ENCODE measurements around the gene STC2. TPM values are rescaled to one million over a fixed set of nuclear protein-coding genes. Genes with fewer than 3 reads are reported as not detected.

The STC2 gene
- total RNA-seq, 1 experiment from 2014 or later, result 60.4 TPM

- CTCF ChIA-PET, result interaction anchor here (0.6 kb wide), 1 partner anchor 48 kb away, joined by 4 read pairs; no protein-coding TSS in a partner anchor
- Mint-ChIP-seq H3K4me1 (ENCODE audit: low read depth, unreplicated experiment) (no peaks in the 10 kb centered on the region), H3K9me3 (ENCODE audit: low read depth, unreplicated experiment) (peaks cover 3% of the 10 kb centered on the region), H3K27me3 (ENCODE audit: unreplicated experiment) (no peaks in the 10 kb centered on the region), H3K27ac (ENCODE audit: unreplicated experiment) (no peak overlapping the region), H3K4me3 (ENCODE audit: low read depth, unreplicated experiment) (no peak overlapping the region), H3K36me3 (ENCODE audit: insufficient read depth, unreplicated experiment) (peaks cover 51% of the 10 kb centered on the region)
- no TSS peak for BruUV-seq (replicated peaks)
- no peak for DNase-seq
- TF ChIP-seq CTCF (IDR thresholded peaks at IDR 0.05; ENCODE audit: unreplicated experiment), result no peak
- intact Hi-C loops (cut with micrococcal nuclease; ENCODE audit: unreplicated experiment), result no loop called here
Measured at GRCh38 chr5:173313351-173313801, 14.8 kb downstream of the STC2 start.

DNA sequence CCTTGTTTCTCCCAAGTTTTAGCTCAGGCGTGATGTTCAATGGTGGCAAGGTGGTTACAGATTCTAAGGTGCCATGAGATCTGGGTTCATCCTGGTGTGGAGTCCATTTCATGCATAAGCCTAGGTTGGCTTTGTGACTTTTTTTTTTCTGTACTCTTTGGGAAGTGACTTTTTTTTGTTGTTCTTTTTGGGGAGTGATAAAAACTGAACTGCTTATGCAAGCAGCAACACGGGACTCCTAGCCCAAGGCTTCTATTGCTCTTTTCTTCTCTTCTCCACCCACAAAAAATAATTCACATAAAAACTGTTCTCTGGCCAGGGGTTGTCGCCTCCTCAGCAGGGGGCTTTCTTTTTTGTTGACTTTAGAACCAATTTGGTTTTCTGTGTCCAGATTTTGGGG, 15.4 kb downstream of the STC2 start:
- Mint-ChIP-seq H3K9me3 (ENCODE audit: low read depth, unreplicated experiment) (peaks cover 5% of the 10 kb centered on the region), H3K27me3 (ENCODE audit: unreplicated experiment) (no peaks in the 10 kb centered on the region), H3K4me1 (ENCODE audit: low read depth, unreplicated experiment) (no peaks in the 10 kb centered on the region), H3K36me3 (ENCODE audit: insufficient read depth, unreplicated experiment) (peaks cover 46% of the 10 kb centered on the region), H3K27ac (ENCODE audit: unreplicated experiment) (no peak overlapping the region), H3K4me3 (ENCODE audit: low read depth, unreplicated experiment) (no peak overlapping the region)
- intact Hi-C loops (cut with micrococcal nuclease; ENCODE audit: unreplicated experiment), result no loop called here
- TF ChIP-seq CTCF (IDR thresholded peaks at IDR 0.05; ENCODE audit: unreplicated experiment), result no peak
- CTCF ChIA-PET, result interaction anchor here (0.6 kb wide), 1 partner anchor 48 kb away, joined by 4 read pairs; no protein-coding TSS in a partner anchor
- DNase-seq, result no peak
- no TSS peak for BruUV-seq (replicated peaks)

- Mint-ChIP-seq H3K4me1 (ENCODE audit: low read depth, unreplicated experiment) (no peaks in the 10 kb centered on the region), H3K4me3 (ENCODE audit: low read depth, unreplicated experiment) (no peak overlapping the region), H3K9me3 (ENCODE audit: low read depth, unreplicated experiment) (peaks cover 7% of the 10 kb centered on the region), H3K36me3 (ENCODE audit: insufficient read depth, unreplicated experiment) (peaks cover 38% of the 10 kb centered on the region), H3K27me3 (ENCODE audit: unreplicated experiment) (no peaks in the 10 kb centered on the region), H3K27ac (ENCODE audit: unreplicated experiment) (no peak overlapping the region)
- intact Hi-C loops (cut with micrococcal nuclease; ENCODE audit: unreplicated experiment), result no loop called here
- no TSS peak for BruUV-seq (replicated peaks)
- CTCF ChIA-PET, result no interaction called here
- TF ChIP-seq CTCF (IDR thresholded peaks at IDR 0.05; ENCODE audit: unreplicated experiment), result no peak
- DNase-seq, result no peak
Measured at GRCh38 chr5:173311818-173312585, 16.2 kb downstream of the STC2 start.

DNA sequence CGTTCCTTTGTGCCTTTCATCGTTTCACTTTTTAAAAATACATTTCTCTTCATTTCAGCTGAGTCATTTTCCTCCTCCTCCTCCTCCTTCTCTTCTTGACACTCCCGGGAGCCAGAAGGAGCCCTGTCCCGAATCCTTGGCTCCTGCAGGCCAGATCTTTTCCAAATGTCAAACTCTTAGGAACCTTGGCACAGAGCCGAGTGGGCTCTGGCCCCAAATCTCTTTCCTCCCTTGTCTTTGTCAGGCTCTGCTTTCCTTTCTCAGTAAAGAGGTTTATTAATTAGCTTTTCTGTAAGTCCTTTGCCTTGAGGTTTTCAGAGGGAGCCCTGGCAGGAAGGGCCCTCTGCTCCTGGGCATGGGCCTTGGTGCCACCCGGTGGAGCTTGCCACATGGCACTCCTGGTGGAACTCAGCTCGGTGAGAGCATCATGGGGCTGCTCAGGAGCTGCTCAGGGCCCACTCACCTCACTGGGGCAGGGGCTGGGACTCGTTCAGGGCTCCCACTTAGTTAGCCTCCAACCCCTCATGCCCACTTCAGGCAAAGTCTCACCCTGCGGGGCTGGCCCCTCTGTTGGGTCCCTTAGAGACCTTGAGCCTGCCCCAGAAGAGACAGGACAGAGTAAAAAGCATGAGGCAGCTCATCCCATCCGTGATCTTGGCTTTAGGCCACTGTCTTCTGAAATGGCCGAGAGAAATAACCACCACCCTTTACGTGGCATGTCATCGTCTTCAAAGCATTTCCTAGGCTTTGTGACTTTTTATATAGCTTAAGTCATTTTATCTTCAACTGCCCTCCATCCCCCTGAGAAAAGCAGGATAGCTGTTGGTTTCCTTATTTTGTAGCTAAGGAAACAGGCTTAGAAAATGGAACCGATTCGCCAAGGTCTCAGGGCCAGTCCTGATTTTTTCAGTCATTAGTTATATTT, 17.1 kb downstream of the STC2 start:
- peaks cover 7% of the 10 kb centered on the region for H3K9me3 Mint-ChIP-seq (ENCODE audit: low read depth, unreplicated experiment)
- BruUV-seq (replicated peaks), result no TSS peak
- H3K36me3 Mint-ChIP-seq (ENCODE audit: insufficient read depth, unreplicated experiment), result peaks cover 29% of the 10 kb centered on the region
- no peak for DNase-seq
- H3K27me3 Mint-ChIP-seq (ENCODE audit: unreplicated experiment), result no peaks in the 10 kb centered on the region
- no peak for TF ChIP-seq CTCF (IDR thresholded peaks at IDR 0.05; ENCODE audit: unreplicated experiment)
- H3K4me3 Mint-ChIP-seq (ENCODE audit: low read depth, unreplicated experiment), result no peak overlapping the region
- H3K27ac Mint-ChIP-seq (ENCODE audit: unreplicated experiment), result no peak overlapping the region
- intact Hi-C loops (cut with micrococcal nuclease; ENCODE audit: unreplicated experiment), result no loop called here
- CTCF ChIA-PET, result interaction anchor here (0.6 to 1.1 kb wide), 2 partner anchors 17 to 352 kb away, joined by 4 to 6 read pairs; no protein-coding TSS in a partner anchor
- no peaks in the 10 kb centered on the region for H3K4me1 Mint-ChIP-seq (ENCODE audit: low read depth, unreplicated experiment)

Measured in Calu3 (cell line).